Activated CD4-positive, alpha-beta memory T cell treated with anti-CD3 and anti-CD28 coated beads for 36 hours (primary cell): Measurements from ENCODE around the gene CTSG. TPM values are rescaled to one million over a fixed set of nuclear protein-coding genes. Genes with fewer than 3 reads are reported as not detected.
"Not testable (repeated sequence)": the region's sequence is repeated elsewhere in the genome, so short reads cannot be mapped to it uniquely, and the experiment has no call there.

Experiments
- CTCF ChIA-PET: fragments of 350-600 bp; sonication (Branson Sonifier 250); formaldehyde crosslinking; loops from one replicate; lab custom pipeline; 2021; ENCODE audit warnings: antibody characterized with exemption, inconsistent platforms; lab: Charles Lee
- POLR2A ChIA-PET: fragments of 350-600 bp; sonication (Branson Sonifier 250); formaldehyde crosslinking; loops from one replicate; lab custom pipeline; 2021; ENCODE audit warnings: antibody characterized with exemption; lab: Charles Lee
- DNase-seq: peaks from one replicate; pipeline ENCODE4 v3.0.0-alpha.2; 2020
- H3K27ac Mint-ChIP-seq: one replicate; pipeline ENCODE4 v1.8.0; 2021; ENCODE audit warnings: mixed read lengths
- H3K27me3 Mint-ChIP-seq: one replicate; pipeline ENCODE4 v1.8.0; 2021; ENCODE audit warnings: mixed read lengths
- H3K36me3 Mint-ChIP-seq: one replicate; pipeline ENCODE4 v1.8.0; 2021; ENCODE audit warnings: mixed read lengths
- H3K4me1 Mint-ChIP-seq: one replicate; pipeline ENCODE4 v1.8.0; 2021; ENCODE audit warnings: low read depth, mixed read lengths
- H3K4me3 Mint-ChIP-seq: one replicate; pipeline ENCODE4 v1.8.0; 2021; ENCODE audit warnings: mild to moderate bottlenecking, mixed read lengths
- H3K9me3 Mint-ChIP-seq: one replicate; pipeline ENCODE4 v1.8.0; 2021; ENCODE audit warnings: mixed read lengths
- intact Hi-C: fragments of 100-400 bp; cut with micrococcal nuclease; formaldehyde crosslinking; loops from one replicate; pipeline ENCODE4 v1.15.1; 2023
- total RNA-seq, 2 experiments: library from RNA; stranded (reverse); gene quantifications; one replicate each; pipeline ENCODE4 v1.2.3, GENCODE V29; 2021

The CTSG gene
- total RNA-seq, 2 experiments from 2014 or later, result not detected

DNA sequence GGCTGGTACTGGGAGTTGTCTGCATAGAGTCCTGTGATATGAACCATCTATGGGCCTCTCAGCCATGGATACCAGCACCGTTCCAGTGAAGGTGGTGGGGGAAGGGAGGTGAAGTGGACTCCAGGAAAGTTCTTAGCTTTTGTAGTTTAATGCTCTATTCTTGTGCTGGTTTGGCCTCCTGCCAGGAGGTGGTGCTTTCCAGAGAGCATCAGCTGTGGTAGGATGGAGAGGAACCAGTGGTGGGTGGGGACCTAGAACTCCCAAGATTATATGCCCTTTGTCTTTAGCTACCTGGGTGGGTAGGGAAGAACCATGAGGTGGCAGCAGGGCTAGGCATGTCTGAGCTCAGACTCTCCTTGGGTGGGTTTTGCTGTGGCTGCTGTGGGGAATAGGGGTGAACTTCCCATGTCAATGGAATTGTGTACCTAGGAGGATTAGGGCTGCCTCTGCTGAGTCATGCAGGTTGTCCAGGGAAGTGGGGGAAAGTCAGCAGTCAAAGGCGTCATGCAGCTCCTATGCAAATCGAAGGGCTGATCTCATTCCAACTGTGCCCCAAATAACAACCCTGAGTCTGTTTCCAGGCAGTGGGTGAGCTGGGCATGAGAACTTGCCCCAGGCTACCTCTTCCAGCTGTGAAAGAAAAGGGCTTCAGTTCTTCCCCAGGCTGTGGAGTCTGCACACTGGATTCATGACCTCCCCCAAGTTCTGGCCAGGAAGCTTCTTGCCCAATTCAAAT lies 19.2 kb upstream of the CTSG start:
- ChIA-PET CTCF (interaction anchor here (1.5 to 2.8 kb wide), 2 partner anchors 10 to 114 kb away, joined by 4 to 10 read pairs; no protein-coding TSS in a partner anchor), POLR2A (no interaction called here)
- H3K4me3 Mint-ChIP-seq, result no peak overlapping the region
- intact Hi-C loops, result no loop called here
- peaks cover 26% of the 10 kb centered on the region for H3K9me3 Mint-ChIP-seq
- peaks cover 8% of the 10 kb centered on the region for H3K27me3 Mint-ChIP-seq
- no peak for DNase-seq
- H3K4me1 Mint-ChIP-seq, result no peaks in the 10 kb centered on the region
- H3K36me3 Mint-ChIP-seq, result peaks cover 8% of the 10 kb centered on the region
- H3K27ac Mint-ChIP-seq, result no peak overlapping the region

DNA sequence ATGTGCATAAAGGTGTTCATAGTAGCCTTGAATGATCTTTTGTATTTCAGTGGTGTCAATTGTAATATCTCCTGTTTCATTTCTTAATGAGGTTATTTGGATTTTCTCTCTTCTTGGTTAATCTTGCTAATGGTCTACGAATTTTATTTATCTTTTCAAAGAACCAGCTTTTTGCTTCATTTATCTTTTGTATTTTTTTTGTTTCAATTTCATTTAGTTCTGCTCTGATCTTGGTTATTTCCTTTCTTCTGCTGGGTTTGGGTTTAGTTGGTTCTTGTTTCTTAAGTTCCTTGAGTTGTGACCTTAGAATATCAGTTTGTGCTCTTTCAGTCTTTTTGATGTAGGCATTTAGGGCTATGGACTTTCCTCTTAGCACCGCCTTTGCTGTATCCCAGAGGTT lies 15.0 kb upstream of the CTSG start:
- POLR2A ChIA-PET, result not testable (repeated sequence)

DNA sequence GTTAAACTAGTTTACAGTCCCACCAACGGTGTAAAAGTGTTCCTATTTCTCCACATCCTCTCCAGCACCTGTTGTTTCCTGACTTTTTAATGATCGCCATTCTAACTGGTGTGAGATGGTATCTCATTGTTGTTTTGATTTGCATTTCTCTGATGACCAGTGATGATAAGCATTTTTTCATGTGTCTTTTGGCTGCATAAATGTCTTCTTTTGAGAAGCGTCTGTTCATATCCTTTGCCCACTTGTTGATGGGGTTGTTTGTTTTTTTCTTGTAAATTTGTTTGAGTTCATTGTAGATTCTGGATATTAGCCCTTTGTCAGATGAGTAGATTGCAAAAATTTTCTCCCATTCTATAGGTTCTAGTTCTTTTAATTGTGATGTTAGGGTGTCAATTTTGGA lies 8.4 kb upstream of the CTSG start:
- intact Hi-C loops, H3K27ac Mint-ChIP-seq, H3K36me3 Mint-ChIP-seq, POLR2A ChIA-PET, H3K4me3 Mint-ChIP-seq, H3K27me3 Mint-ChIP-seq, H3K4me1 Mint-ChIP-seq, CTCF ChIA-PET, DNase-seq, H3K9me3 Mint-ChIP-seq: not testable (repeated sequence)

More for the DNA sequence above, 15.0 kb upstream of the CTSG start:
- H3K27ac Mint-ChIP-seq, intact Hi-C loops, H3K36me3 Mint-ChIP-seq, H3K9me3 Mint-ChIP-seq, H3K4me3 Mint-ChIP-seq, H3K27me3 Mint-ChIP-seq, DNase-seq, CTCF ChIA-PET, H3K4me1 Mint-ChIP-seq: not testable (repeated sequence)

DNA sequence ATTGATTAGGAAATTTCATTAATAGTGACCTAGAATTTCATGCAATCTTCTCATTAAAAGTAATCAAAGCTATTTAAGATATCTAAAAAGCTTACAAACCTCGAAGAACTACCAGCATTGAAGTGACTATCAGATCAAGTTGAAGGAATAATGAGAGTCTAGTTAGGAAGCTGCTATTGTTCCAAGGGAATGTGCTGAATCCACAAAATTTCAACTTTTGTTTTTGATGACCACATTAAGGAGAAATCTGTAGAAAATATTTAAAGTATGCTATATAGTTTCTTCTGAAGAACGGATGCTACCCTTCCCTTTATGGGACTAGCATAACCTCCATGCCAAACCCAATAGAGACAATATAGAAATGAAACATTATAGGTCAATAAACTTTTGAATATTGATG lies 2.5 kb upstream of the CTSG start:
- POLR2A ChIA-PET, result no interaction called here

DNA sequence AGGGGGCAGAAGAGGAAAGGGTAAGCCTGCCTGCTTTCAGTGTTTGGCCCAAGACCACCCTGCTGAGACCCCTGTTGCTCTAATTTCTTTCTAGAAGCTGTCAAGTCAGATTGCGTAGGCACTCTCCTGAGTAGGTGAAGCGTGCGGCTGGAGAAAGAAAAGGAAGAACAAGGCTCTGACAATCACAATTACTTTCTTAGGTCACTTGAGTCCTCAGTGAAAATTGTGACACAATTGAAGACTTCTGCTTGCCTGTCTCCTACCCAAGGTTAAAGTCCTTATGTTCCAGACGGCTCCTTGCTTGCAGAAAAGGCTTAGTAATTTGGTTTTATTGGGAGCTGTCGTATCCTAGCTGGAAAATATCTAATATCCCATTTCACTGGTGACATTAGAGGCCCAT lies 721 bp upstream of the CTSG start:
- no peaks in the 10 kb centered on the region for H3K4me1 Mint-ChIP-seq
- peaks cover 6% of the 10 kb centered on the region for H3K27me3 Mint-ChIP-seq
- intact Hi-C loops, result no loop called here
- no peaks in the 10 kb centered on the region for H3K36me3 Mint-ChIP-seq
- H3K27ac Mint-ChIP-seq, result no peak overlapping the region
- POLR2A ChIA-PET, result no interaction called here
- H3K4me3 Mint-ChIP-seq, result no peak overlapping the region
- no peak for DNase-seq
- CTCF ChIA-PET, result interaction anchor here (0.7 kb wide), 1 partner anchor 145 kb away, joined by 3 read pairs; no protein-coding TSS in a partner anchor
- no peaks in the 10 kb centered on the region for H3K9me3 Mint-ChIP-seq

More for the DNA sequence above, 2.5 kb upstream of the CTSG start:
- Mint-ChIP-seq H3K27ac (no peak overlapping the region), H3K27me3 (peaks cover 3% of the 10 kb centered on the region), H3K9me3 (no peaks in the 10 kb centered on the region), H3K36me3 (no peaks in the 10 kb centered on the region), H3K4me1 (no peaks in the 10 kb centered on the region), H3K4me3 (no peak overlapping the region)
- intact Hi-C loops, result no loop called here
- CTCF ChIA-PET, result no interaction called here
- no peak for DNase-seq

DNA sequence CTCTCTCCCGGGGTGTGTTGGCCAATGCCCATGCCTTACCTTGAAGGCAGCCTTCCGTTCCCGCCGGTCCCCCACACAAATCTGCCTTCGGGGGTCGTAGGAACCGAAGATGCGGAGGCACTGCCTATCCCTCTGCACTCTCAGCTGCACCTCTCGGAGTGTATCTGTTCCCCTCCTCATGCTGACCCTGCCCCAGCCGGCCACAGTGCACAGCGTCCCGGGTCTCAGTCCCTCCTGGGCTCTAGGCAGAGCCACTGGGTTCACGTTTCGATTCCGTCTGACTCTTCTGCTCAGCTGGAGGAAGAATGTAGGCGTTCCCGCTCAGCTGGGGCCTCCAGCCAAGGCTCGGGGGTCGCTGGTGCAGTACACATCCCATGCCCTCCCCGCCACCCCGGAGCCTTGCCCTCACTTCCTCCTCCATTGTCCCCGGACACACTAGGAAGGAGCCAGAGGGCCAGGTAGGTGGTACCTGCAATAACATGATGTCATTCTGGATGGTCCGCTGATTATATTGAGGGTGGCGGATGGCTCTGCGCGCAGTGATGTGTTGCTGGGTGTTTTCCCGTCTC lies 1.8 kb downstream of the CTSG start:
- intact Hi-C loops, result no loop called here
- POLR2A ChIA-PET, result no interaction called here
- CTCF ChIA-PET, result no interaction called here
- H3K9me3 Mint-ChIP-seq, result no peaks in the 10 kb centered on the region
- no peak overlapping the region for H3K27ac Mint-ChIP-seq
- DNase-seq, result no peak
- no peaks in the 10 kb centered on the region for H3K4me1 Mint-ChIP-seq
- peaks cover 8% of the 10 kb centered on the region for H3K27me3 Mint-ChIP-seq
- H3K36me3 Mint-ChIP-seq, result no peaks in the 10 kb centered on the region
- no peak overlapping the region for H3K4me3 Mint-ChIP-seq

DNA sequence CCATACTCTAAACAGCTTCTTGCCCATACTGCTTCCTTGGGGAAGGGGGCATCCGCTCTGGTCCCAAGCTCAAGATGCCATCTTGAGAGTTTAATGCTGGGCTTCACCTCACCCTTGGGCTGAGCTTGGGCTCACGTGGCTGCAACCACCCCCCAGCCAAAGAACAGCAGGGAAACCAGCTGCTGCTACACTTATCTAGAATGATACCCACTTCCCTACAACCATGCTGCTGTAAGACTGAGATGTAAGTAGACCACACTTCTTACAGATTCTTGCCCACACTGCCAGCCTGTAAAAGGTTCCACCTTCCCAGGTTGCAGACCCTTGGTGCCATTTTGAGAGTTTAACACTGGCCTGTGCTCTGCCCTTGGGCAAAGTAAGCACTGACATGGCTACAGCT lies 9.7 kb downstream of the CTSG start:
- intact Hi-C loops, result no loop called here
- Mint-ChIP-seq H3K9me3 (peaks cover 29% of the 10 kb centered on the region), H3K27me3 (peaks cover 10% of the 10 kb centered on the region), H3K36me3 (peaks cover 7% of the 10 kb centered on the region), H3K4me1 (no peaks in the 10 kb centered on the region), H3K27ac (no peak overlapping the region), H3K4me3 (no peak overlapping the region)
- ChIA-PET POLR2A (no interaction called here), CTCF (no interaction called here)
- no peak for DNase-seq

DNA sequence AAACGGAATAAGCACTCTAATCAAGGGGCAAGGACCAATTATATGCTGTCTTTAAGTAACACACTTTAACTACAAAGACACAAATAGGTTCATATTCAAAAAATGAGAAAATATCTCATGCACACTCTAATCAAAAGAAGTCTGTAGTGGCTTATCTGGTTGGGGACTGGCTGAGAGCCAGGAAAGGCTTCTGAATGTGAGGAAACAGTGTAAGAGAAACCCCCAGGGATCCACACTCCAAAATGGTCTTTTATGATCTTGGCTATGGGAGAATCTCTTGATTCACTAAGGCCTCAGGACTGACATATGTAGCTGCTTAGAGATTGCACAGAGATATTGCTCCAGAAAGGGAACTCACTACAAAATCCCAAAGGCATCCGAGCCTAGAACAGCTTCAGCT lies 10.3 kb downstream of the CTSG start:
- H3K27me3 Mint-ChIP-seq, result peaks cover 10% of the 10 kb centered on the region
- peaks cover 7% of the 10 kb centered on the region for H3K36me3 Mint-ChIP-seq
- ChIA-PET POLR2A (no interaction called here), CTCF (no interaction called here)
- H3K4me3 Mint-ChIP-seq, result no peak overlapping the region
- no peaks in the 10 kb centered on the region for H3K4me1 Mint-ChIP-seq
- intact Hi-C loops, result no loop called here
- DNase-seq, result no peak
- no peak overlapping the region for H3K27ac Mint-ChIP-seq
- peaks cover 29% of the 10 kb centered on the region for H3K9me3 Mint-ChIP-seq

DNA sequence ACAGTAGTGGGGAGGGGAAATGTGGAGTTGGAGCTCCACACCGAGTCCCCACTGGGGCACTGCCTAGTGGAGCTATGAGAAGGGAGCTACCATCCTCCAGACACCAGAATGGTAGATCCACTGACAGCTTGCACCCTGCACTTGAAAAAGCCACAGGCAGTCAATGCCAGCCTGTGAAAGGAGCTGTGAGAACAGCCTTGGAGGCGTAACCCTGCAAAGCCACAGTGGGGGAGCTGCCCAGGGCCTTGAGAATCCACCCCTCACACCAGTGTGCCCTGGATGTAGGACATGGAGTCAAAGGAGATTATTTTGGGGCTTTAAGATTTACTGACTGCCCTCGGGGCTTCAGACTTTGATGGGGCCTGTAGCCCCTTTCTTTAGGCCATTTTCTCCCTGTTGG lies 12.5 kb downstream of the CTSG start:
- ChIA-PET POLR2A (no interaction called here), CTCF (interaction anchor here (1.1 kb wide), 1 partner anchor 41 kb away, joined by 3 read pairs; no protein-coding TSS in a partner anchor)
- intact Hi-C loops, result no loop called here
- Mint-ChIP-seq H3K27ac (no peak overlapping the region), H3K27me3 (peaks cover 11% of the 10 kb centered on the region), H3K4me1 (no peaks in the 10 kb centered on the region), H3K9me3 (peaks cover 29% of the 10 kb centered on the region), H3K4me3 (no peak overlapping the region), H3K36me3 (peaks cover 7% of the 10 kb centered on the region)
- no peak for DNase-seq

DNA sequence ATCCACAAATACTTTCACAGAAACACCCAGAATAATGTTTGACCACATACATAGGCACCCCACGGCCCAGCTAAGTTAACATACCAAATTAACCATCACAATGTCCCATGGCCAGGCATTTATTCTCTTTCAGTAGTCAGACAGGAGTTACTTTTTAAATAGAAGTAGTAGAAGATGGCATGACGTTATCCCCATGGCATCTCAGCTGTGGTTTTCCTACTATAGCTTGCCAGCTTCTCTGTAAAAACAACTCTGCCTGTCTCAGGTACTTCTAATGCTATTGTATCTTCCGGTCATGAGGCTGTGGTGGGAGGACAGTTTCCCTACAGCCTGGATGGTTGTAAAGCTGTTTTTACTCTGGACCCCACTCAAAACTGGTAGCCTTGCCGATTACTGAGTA lies 19.3 kb downstream of the CTSG start:
- H3K4me1 Mint-ChIP-seq, result no peaks in the 10 kb centered on the region
- ChIA-PET CTCF (no interaction called here), POLR2A (no interaction called here)
- peaks cover 4% of the 10 kb centered on the region for H3K27me3 Mint-ChIP-seq
- no peak overlapping the region for H3K27ac Mint-ChIP-seq
- peaks cover 6% of the 10 kb centered on the region for H3K9me3 Mint-ChIP-seq
- DNase-seq, result no peak
- intact Hi-C loops, result no loop called here
- H3K36me3 Mint-ChIP-seq, result no peaks in the 10 kb centered on the region
- no peak overlapping the region for H3K4me3 Mint-ChIP-seq

DNA sequence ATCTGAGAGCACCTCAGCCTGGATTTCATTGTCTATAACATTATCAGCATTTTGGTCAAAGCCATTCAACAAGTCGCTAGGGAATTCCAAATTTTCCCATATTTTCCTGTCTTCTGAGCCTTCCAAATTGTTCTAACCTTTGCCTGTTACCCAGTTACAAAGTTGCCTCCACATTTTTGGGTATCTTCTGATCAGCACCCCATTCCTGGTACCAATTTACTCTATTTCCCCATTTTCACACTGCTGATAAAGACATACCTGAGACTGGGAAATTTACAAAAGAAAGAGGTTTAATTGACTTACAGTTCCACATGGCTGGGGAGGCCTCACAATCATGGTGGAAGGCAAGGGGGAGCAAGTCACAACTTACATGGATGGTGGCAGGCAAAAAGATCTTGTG lies 27.0 kb downstream of the CTSG start:
- H3K36me3 Mint-ChIP-seq, H3K4me3 Mint-ChIP-seq, DNase-seq, H3K4me1 Mint-ChIP-seq, POLR2A ChIA-PET, intact Hi-C loops, H3K27me3 Mint-ChIP-seq, H3K27ac Mint-ChIP-seq, CTCF ChIA-PET: not testable (repeated sequence)
- H3K9me3 Mint-ChIP-seq, result peaks cover 36% of the 10 kb centered on the region

DNA sequence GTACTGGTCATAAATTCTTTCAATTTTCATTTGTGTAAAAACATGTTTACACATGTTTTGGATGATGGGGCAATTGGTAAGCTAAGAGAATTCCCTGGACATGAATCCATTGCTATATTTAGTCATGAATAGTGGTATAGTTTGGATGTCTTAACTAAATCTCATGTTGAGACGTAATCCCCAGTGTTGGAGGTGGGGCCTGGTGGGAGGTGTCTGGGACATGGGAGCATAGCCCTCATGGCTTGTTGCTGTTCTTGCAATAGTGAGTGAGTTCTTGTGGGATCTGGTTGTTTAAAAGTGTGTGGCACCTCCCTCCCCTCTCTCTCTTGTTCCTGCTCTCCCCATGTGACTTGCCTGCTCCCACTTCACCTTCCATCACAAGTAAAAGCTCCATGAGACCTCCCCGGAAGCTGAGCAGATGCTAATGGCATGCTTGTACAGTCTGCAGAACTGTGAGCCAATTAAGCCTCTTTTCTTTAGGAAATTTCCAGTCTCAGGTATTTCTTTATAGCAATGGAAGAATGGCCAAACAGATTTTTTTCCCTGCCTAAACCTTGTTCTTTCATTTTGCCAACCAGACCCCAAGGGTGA lies 33.6 kb downstream of the CTSG start:
- Mint-ChIP-seq H3K4me1 (no peaks in the 10 kb centered on the region), H3K27me3 (peaks cover 9% of the 10 kb centered on the region), H3K9me3 (peaks cover 16% of the 10 kb centered on the region), H3K4me3 (no peak overlapping the region), H3K27ac (no peak overlapping the region), H3K36me3 (peaks cover 3% of the 10 kb centered on the region)
- intact Hi-C loops, result no loop called here
- no peak for DNase-seq
- ChIA-PET CTCF (no interaction called here), POLR2A (no interaction called here)
